ENCODE results near the gene LAMC3.

The LAMC3 gene

GRCh38 chr9:131050831-131051230 lies 41.9 kb downstream of the LAMC3 start:
- Histone ChIP-seq H3K27me3 (replicated peaks; ENCODE audit: control insufficient read depth, insufficient read depth, low read length) (no peaks in the 10 kb centered on the region), H3K4me3 (replicated peaks; ENCODE audit: low read depth, low read length) (no peak overlapping the region), H3K36me3 (ENCODE audit: control insufficient read depth, insufficient read depth, low read length) (no peaks in the 10 kb centered on the region)
- TF ChIP-seq CTCF (IDR thresholded peaks at IDR 0.05; ENCODE audit: insufficient read depth, low read length, poor library complexity, severe bottlenecking) = no peak
- no peak for DNase-seq (ENCODE audit: extremely low read depth, insufficient read length)

GRCh38 chr9:131051592-131052517 lies 42.9 kb downstream of the LAMC3 start:
- Histone ChIP-seq H3K27me3 (replicated peaks; ENCODE audit: control insufficient read depth, insufficient read depth, low read length) (no peaks in the 10 kb centered on the region), H3K36me3 (ENCODE audit: control insufficient read depth, insufficient read depth, low read length) (no peaks in the 10 kb centered on the region), H3K4me3 (replicated peaks; ENCODE audit: low read depth, low read length) (no peak overlapping the region)
- no peak for DNase-seq (ENCODE audit: extremely low read depth, insufficient read length)
- TF ChIP-seq CTCF (IDR thresholded peaks at IDR 0.05; ENCODE audit: insufficient read depth, low read length, poor library complexity, severe bottlenecking) = no peak

GRCh38 chr9:131053896-131054295 lies 44.9 kb downstream of the LAMC3 start:
- no peak for DNase-seq (ENCODE audit: extremely low read depth, insufficient read length)
- Histone ChIP-seq H3K27me3 (replicated peaks; ENCODE audit: control insufficient read depth, insufficient read depth, low read length) (no peaks in the 10 kb centered on the region), H3K4me3 (replicated peaks; ENCODE audit: low read depth, low read length) (no peak overlapping the region), H3K36me3 (ENCODE audit: control insufficient read depth, insufficient read depth, low read length) (no peaks in the 10 kb centered on the region)
- TF ChIP-seq CTCF (IDR thresholded peaks at IDR 0.05; ENCODE audit: insufficient read depth, low read length, poor library complexity, severe bottlenecking) = no peak

- DNase-seq (ENCODE audit: extremely low read depth, insufficient read length) = no peak
- H3K27me3 ChIP-seq (replicated peaks; ENCODE audit: control insufficient read depth, insufficient read depth, low read length) = no peaks in the 10 kb centered on the region
- H3K36me3 ChIP-seq (ENCODE audit: control insufficient read depth, insufficient read depth, low read length) = no peaks in the 10 kb centered on the region
- TF ChIP-seq CTCF (IDR thresholded peaks at IDR 0.05; ENCODE audit: insufficient read depth, low read length, poor library complexity, severe bottlenecking) = no peak
- no peak overlapping the region for H3K4me3 ChIP-seq (replicated peaks; ENCODE audit: low read depth, low read length)
These were observed 48.0 kb downstream of the LAMC3 start for GRCh38 chr9:131056781-131057506.

GRCh38 chr9:131060900-131061630 lies 52.1 kb downstream of the LAMC3 start:
- DNase-seq (ENCODE audit: extremely low read depth, insufficient read length) = no peak
- H3K36me3 ChIP-seq (ENCODE audit: control insufficient read depth, insufficient read depth, low read length) = no peaks in the 10 kb centered on the region
- no peak for TF ChIP-seq CTCF (IDR thresholded peaks at IDR 0.05; ENCODE audit: insufficient read depth, low read length, poor library complexity, severe bottlenecking)
- no peaks in the 10 kb centered on the region for H3K27me3 ChIP-seq (replicated peaks; ENCODE audit: control insufficient read depth, insufficient read depth, low read length)
- no peak overlapping the region for H3K4me3 ChIP-seq (replicated peaks; ENCODE audit: low read depth, low read length)

Data from GM06990 (cell line).